ENCODE data around the gene CCL4L2.
"Not testable (repeated sequence)": the region's sequence is repeated elsewhere in the genome, so short reads cannot be mapped to it uniquely, and the experiment has no call there.

The CCL4L2 gene

GRCh38 chr17:36221581-36222100, 10.8 kb downstream of the CCL4L2 start:
- not testable (repeated sequence) for DNase-seq (ENCODE audit: low spot score)

GRCh38 chr17:36222967-36223366, 12.1 kb downstream of the CCL4L2 start:
- not testable (repeated sequence) for DNase-seq (ENCODE audit: low spot score)

GRCh38 chr17:36229644-36230043, 18.8 kb downstream of the CCL4L2 start:
- DNase-seq (ENCODE audit: low spot score): not testable (repeated sequence)

GRCh38 chr17:36242046-36242445, 31.2 kb downstream of the CCL4L2 start:
- not testable (repeated sequence) for DNase-seq (ENCODE audit: low spot score)
